Nephron (organoid): Measurements from ENCODE around the gene PORCN.
"Not testable (repeated sequence)": the region's sequence is repeated elsewhere in the genome, so short reads cannot be mapped to it uniquely, and the experiment has no call there.

ENCODE experiments used
- H3K27ac Mint-ChIP-seq, 3 experiments: 2 replicates each; pipeline ENCODE4 v1.8.0; 2020; ENCODE audit warnings: mixed read lengths in 3 of 3, mild to moderate bottlenecking in 2 of 3, moderate library complexity in 1 of 3
- H3K27me3 Mint-ChIP-seq: 2 replicates; pipeline ENCODE4 v1.8.0; 2021; ENCODE audit warnings: low read depth, mild to moderate bottlenecking, moderate library complexity, mixed read lengths
- H3K36me3 Mint-ChIP-seq: 2 replicates; pipeline ENCODE4 v1.8.0; 2020; ENCODE audit warnings: low read depth, mixed read lengths
- H3K4me1 Mint-ChIP-seq: 2 replicates; pipeline ENCODE4 v1.8.0; 2020; ENCODE audit warnings: mixed read lengths
- H3K4me3 Mint-ChIP-seq, 3 experiments: 2 replicates each; pipeline ENCODE4 v1.8.0; 2020; ENCODE audit warnings: mild to moderate bottlenecking in 3 of 3, mixed read lengths in 3 of 3, moderate library complexity in 2 of 3
- H3K9me3 Mint-ChIP-seq: 2 replicates; pipeline ENCODE4 v1.8.0; 2020; ENCODE audit warnings: mixed read lengths
- TF ChIP-seq, protein P1 (sequence below), 3 experiments: fragments of 200-600 bp; sonication (generic); IDR thresholded peaks; one replicate each; pipeline ENCODE4 v1.5.0; 2021; ENCODE audit warnings: antibody characterized with exemption in 3 of 3; ENCODE audit not compliant: unreplicated experiment in 3 of 3

Gene PORCN

DNA sequence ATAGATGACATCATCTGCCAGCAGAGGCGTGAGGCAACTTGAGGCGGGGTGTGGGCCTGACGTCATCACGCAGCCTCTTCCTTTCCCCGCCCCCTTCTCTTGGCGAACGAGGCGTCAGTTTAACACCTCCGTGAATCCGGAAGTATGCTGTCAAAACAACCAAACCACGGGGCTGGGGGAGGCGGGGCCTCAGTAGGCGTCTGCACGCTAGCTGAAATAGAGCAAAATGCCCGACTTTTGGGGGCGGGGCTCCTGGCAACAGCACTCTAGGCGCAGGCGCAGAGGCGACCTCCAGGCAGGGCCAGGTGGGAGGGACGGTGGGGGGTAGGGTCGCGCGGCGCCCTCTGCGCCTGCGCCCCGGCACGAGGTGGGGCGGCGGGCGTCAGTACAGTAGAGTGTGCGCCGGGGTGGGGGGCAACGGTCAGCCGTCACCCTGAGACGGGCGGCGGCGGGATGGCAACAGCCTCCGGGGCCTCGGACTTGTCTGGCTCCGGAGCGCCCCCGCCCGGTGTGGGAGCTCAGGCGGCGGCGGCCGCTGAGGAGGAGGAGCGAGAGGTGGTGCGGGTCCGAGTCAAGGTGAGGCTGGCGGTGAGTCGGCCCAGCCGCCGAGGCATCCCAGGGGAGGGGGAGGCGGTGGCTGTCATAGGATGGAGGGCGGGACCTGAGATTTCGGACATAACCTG, 30.7 kb downstream of the PORCN start, which contains the start of gene TBC1D25:
Gene TBC1D25, plus strand, starts transcription at position 370 of the 683 bp plus-strand sequence. Its CDS starts 84 bp downstream, at position 454.
- peaks cover 16% of the 10 kb centered on the region for H3K36me3 Mint-ChIP-seq
- H3K27ac Mint-ChIP-seq, result peak within 1 kb of the TSS; percentile 14 to 85 (median 85)
- H3K27me3 Mint-ChIP-seq, result no peaks in the 10 kb centered on the region
- TF ChIP-seq, protein P1, sequence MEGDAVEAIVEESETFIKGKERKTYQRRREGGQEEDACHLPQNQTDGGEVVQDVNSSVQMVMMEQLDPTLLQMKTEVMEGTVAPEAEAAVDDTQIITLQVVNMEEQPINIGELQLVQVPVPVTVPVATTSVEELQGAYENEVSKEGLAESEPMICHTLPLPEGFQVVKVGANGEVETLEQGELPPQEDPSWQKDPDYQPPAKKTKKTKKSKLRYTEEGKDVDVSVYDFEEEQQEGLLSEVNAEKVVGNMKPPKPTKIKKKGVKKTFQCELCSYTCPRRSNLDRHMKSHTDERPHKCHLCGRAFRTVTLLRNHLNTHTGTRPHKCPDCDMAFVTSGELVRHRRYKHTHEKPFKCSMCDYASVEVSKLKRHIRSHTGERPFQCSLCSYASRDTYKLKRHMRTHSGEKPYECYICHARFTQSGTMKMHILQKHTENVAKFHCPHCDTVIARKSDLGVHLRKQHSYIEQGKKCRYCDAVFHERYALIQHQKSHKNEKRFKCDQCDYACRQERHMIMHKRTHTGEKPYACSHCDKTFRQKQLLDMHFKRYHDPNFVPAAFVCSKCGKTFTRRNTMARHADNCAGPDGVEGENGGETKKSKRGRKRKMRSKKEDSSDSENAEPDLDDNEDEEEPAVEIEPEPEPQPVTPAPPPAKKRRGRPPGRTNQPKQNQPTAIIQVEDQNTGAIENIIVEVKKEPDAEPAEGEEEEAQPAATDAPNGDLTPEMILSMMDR (IDR thresholded peaks at IDR 0.05; ENCODE audit: unreplicated experiment in 3 of 3), result peak; percentile 12 to 43 (median 13)
- H3K4me1 Mint-ChIP-seq, result peaks cover 7% of the 10 kb centered on the region
- H3K4me3 Mint-ChIP-seq, result peak within 1 kb of the TSS; percentile 81 to 87 (median 86)
- H3K9me3 Mint-ChIP-seq, result peaks cover 6% of the 10 kb centered on the region

DNA sequence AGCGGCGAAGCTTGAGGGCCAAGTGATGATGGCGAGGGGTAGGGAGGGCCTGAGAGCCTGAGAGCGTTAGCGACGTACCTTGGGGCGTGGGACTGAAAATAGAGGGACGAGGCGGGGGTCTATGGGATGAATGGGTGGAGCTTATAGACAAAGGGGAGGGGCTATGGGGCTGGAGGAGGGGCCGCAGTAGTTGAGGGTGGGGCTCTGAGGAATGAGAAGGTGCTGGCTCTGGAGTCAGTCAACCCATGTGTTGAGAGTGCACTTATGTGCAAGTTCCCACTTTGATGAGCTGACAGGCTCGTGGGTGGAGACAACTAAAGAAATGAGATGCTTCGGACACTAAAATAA, 31.2 kb downstream of the PORCN start:
- H3K4me1 Mint-ChIP-seq, result peaks cover 7% of the 10 kb centered on the region
- no peaks in the 10 kb centered on the region for H3K27me3 Mint-ChIP-seq
- peaks cover 2% of the 10 kb centered on the region for H3K9me3 Mint-ChIP-seq
- TF ChIP-seq, protein P1 (IDR thresholded peaks at IDR 0.05; ENCODE audit: unreplicated experiment in 3 of 3), result peak in 1 of 3 experiments; percentile 7
- peak overlapping the region; percentile 14 to 85 (median 78) for H3K27ac Mint-ChIP-seq
- peaks cover 20% of the 10 kb centered on the region for H3K36me3 Mint-ChIP-seq
- H3K4me3 Mint-ChIP-seq, result peak overlapping the region; percentile 81 to 87 (median 86)

DNA sequence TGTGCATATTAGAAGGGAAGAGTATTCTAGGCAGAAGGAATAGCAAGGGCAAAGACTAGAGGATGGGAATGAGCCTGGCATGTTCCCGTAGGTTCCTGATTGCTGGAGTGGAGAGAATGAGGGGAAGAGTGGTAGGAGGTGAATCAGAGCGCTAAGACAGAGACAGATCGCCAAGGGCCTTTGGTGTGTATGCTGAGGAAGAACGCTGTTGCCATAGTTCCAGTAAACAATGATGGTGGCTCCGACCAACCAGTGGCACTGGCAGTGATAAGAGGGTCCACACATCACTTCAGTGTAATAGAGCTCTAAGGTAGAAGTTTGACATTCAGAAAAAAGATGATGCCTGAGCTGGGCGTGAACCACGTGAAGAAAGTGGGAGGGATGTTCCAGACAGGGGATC, 31.7 kb downstream of the PORCN start:
- Mint-ChIP-seq H3K27me3 (no peaks in the 10 kb centered on the region), H3K27ac (peak overlapping the region in 1 of 3 experiments; percentile 85), H3K36me3 (peaks cover 23% of the 10 kb centered on the region), H3K9me3 (peaks cover 2% of the 10 kb centered on the region), H3K4me1 (peaks cover 7% of the 10 kb centered on the region), H3K4me3 (peak overlapping the region; percentile 81 to 87 (median 86))
- TF ChIP-seq, protein P1 (IDR thresholded peaks at IDR 0.05; ENCODE audit: unreplicated experiment in 3 of 3), result no peak

DNA sequence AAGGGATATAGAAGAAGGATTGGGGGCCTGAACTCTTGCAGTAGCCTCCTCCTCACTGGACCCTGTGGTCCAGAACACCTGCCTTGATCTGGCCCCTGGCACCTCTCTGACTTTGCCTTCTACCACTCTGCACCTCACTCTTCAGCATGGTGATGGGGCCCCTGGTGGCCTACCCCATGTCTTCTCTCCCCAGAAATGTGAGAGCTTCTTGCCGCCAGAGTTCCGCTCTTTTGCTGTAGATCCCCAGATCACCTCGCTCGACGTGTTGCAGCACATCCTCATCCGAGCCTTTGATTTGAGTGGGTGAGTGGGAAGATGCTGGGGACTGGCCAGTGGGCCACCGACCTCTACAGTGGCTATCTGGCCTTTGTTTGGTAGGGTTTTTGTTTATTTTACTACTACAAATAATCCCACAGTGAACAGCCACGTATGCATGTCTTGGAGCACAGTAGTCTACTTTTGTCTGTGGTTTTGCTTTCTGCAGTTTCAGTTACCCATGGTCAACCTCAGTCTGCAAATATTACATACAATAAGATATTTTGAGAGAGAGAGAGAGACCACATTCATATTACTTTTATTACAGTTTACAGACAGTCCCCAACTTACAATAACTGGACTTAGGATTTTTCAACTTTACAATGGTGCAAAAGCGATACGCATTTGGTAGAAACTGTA, 32.5 kb downstream of the PORCN start:
- Mint-ChIP-seq H3K27ac (no peak overlapping the region), H3K9me3 (peaks cover 3% of the 10 kb centered on the region), H3K27me3 (no peaks in the 10 kb centered on the region), H3K36me3 (peaks cover 25% of the 10 kb centered on the region), H3K4me1 (peaks cover 7% of the 10 kb centered on the region), H3K4me3 (peak overlapping the region; percentile 53 to 86 (median 64))
- TF ChIP-seq, protein P1 (IDR thresholded peaks at IDR 0.05; ENCODE audit: unreplicated experiment in 3 of 3), result no peak

DNA sequence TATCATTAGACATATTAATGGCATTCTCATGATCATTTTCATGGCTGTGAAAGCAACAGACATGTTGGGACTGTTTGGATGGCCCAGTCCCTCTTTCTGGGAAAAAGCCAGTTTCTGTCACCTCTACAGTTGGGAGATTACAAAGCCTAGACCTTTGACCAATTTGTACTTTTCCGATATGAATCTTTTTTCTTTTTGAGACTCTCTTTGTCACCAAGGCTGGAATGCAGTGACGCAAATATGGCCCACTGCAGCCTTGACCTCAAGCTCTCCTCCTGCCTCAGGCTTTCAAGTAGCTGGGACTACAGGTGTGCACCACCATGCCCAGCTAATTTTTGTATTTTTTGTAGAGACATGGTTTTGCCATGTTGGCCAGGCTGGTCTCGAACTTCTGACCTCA, 40.1 kb downstream of the PORCN start:
- H3K4me3 Mint-ChIP-seq, result no peak overlapping the region
- no peak overlapping the region for H3K27ac Mint-ChIP-seq
- TF ChIP-seq, protein P1 (IDR thresholded peaks at IDR 0.05; ENCODE audit: unreplicated experiment in 3 of 3), result no peak
- H3K27me3 Mint-ChIP-seq, result no peaks in the 10 kb centered on the region
- no peaks in the 10 kb centered on the region for H3K4me1 Mint-ChIP-seq
- peaks cover 33% of the 10 kb centered on the region for H3K36me3 Mint-ChIP-seq
- H3K9me3 Mint-ChIP-seq, result peaks cover 5% of the 10 kb centered on the region

DNA sequence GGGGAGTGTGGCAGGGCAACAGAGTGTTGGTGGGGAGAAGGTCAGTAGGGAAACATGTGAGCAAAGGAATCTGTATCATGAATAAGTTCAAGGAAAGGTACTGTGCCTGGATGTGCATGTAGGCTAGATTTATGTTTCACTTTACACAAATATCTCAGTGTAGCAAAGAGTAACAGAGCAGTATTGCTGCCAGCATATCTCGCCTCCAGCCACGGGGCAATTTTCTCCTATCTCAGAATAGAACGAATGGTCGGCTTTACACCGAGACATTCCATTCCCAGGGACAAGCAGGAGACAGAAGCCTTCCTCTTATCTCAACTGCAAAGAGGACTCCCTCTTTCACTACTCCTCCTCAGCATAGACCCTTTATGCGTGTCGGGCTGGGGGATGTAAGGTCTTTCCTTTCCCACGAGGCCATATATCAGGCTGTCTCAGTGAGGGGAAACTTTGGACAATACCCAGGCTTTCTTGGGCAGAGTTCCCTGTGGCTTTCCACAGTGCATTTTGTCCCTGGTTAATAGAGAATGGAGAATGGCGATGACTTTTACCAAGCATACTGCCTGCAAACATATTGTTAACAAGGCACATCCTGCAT, 47.0 kb downstream of the PORCN start:
- H3K4me1 Mint-ChIP-seq, H3K27me3 Mint-ChIP-seq: not testable (repeated sequence)
- Mint-ChIP-seq H3K9me3 (peaks cover 11% of the 10 kb centered on the region), H3K36me3 (peaks cover 26% of the 10 kb centered on the region), H3K4me3 (peak overlapping the region in 2 of 3 experiments; percentile 1 to 18), H3K27ac (peak overlapping the region; percentile 66 to 81 (median 76))
